Activated CD8-positive, alpha-beta memory T cell treated with anti-CD3 and anti-CD28 coated beads, Interleukin-2, amount 50 U/mL, for 24 hours (primary cell): ENCODE measurements around the gene TNFRSF13B.

Source experiments
- DNase-seq: peaks from one replicate; pipeline ENCODE4 v3.0.0-alpha.2; 2020; ENCODE audit errors: extremely low read depth

The TNFRSF13B gene

GRCh38 chr17:16954521-16954920, 17.4 kb downstream of the TNFRSF13B start:
- DNase-seq, result no peak

GRCh38 chr17:16953841-16954240, 18.1 kb downstream of the TNFRSF13B start:
- no peak for DNase-seq

GRCh38 chr17:16953347-16953746, 18.6 kb downstream of the TNFRSF13B start:
- DNase-seq, result no peak

GRCh38 chr17:16952401-16952800, 19.5 kb downstream of the TNFRSF13B start:
- no peak for DNase-seq

GRCh38 chr17:16950488-16950887, 21.4 kb downstream of the TNFRSF13B start:
- no peak for DNase-seq

- DNase-seq, result no peak
These were observed 23.1 kb downstream of the TNFRSF13B start for GRCh38 chr17:16948587-16949376.

GRCh38 chr17:16947470-16947869, 24.4 kb downstream of the TNFRSF13B start:
- DNase-seq, result no peak

GRCh38 chr17:16945663-16946218, 26.2 kb downstream of the TNFRSF13B start:
- no peak for DNase-seq

GRCh38 chr17:16945136-16945482, 26.8 kb downstream of the TNFRSF13B start:
- no peak for DNase-seq

GRCh38 chr17:16944334-16945135, 27.4 kb downstream of the TNFRSF13B start:
- no peak for DNase-seq

- DNase-seq, result no peak
These were observed 28.2 kb downstream of the TNFRSF13B start for GRCh38 chr17:16943541-16944333.

GRCh38 chr17:16943032-16943352, 28.9 kb downstream of the TNFRSF13B start:
- DNase-seq, result no peak

GRCh38 chr17:16942141-16943031, 29.5 kb downstream of the TNFRSF13B start:
- DNase-seq, result no peak

- no peak for DNase-seq
These were observed 30.6 kb downstream of the TNFRSF13B start for GRCh38 chr17:16941072-16942036.

GRCh38 chr17:16940116-16940881, 31.6 kb downstream of the TNFRSF13B start:
- no peak for DNase-seq

GRCh38 chr17:16939606-16940115, 32.3 kb downstream of the TNFRSF13B start:
- no peak for DNase-seq

- DNase-seq, result no peak
These were observed 32.7 kb downstream of the TNFRSF13B start for GRCh38 chr17:16939208-16939576.

- no peak for DNase-seq
These were observed 33.3 kb downstream of the TNFRSF13B start for GRCh38 chr17:16938496-16939207.
